HEK293 (cell line): Measurements from ENCODE around the gene FAM24B.

Experiments
- IKZF3 ChIP-seq: fragments of 450-650 bp; IDR thresholded peaks from 2 replicates; pipeline ENCODE4 v1.5.0; 2018; ENCODE audit warnings: missing biosample characterization, mild to moderate bottlenecking, missing genetic modification characterization, moderate library complexity
- ZNF248 ChIP-seq: fragments of 450-650 bp; formaldehyde crosslinking; IDR thresholded peaks from 2 replicates; pipeline ENCODE4 v1.5.1; 2017; ENCODE audit warnings: missing biosample characterization, missing genetic modification characterization
- ZNF324 ChIP-seq: fragments of 450-650 bp; formaldehyde crosslinking; IDR thresholded peaks from 2 replicates; pipeline ENCODE4 v1.5.1; 2016; ENCODE audit warnings: missing biosample characterization, missing genetic modification characterization
- ZNF660 ChIP-seq: fragments of 450-650 bp; IDR thresholded peaks from 2 replicates; pipeline ENCODE4 v1.5.1; 2018; ENCODE audit warnings: missing biosample characterization, mild to moderate bottlenecking, missing genetic modification characterization
- TF ChIP-seq, protein P1 (sequence below): fragments of 450-650 bp; IDR thresholded peaks from 2 replicates; pipeline ENCODE4 v1.5.1; 2018; ENCODE audit warnings: missing biosample characterization, missing genetic modification characterization
- TF ChIP-seq, protein P2 (sequence below): fragments of 450-650 bp; formaldehyde crosslinking; IDR thresholded peaks from 2 replicates; pipeline ENCODE4 v1.5.1; 2016; ENCODE audit warnings: missing biosample characterization, missing genetic modification characterization
- TF ChIP-seq, protein P3 (sequence below): fragments of 450-650 bp; formaldehyde crosslinking; IDR thresholded peaks from 2 replicates; pipeline ENCODE4 v1.5.1; 2016; ENCODE audit warnings: missing biosample characterization, missing genetic modification characterization
- TF ChIP-seq, protein P4 (sequence below): fragments of 450-650 bp; formaldehyde crosslinking; IDR thresholded peaks from 2 replicates; pipeline ENCODE4 v1.5.0; 2017; ENCODE audit warnings: missing biosample characterization, missing genetic modification characterization, borderline replicate concordance

DNA sequence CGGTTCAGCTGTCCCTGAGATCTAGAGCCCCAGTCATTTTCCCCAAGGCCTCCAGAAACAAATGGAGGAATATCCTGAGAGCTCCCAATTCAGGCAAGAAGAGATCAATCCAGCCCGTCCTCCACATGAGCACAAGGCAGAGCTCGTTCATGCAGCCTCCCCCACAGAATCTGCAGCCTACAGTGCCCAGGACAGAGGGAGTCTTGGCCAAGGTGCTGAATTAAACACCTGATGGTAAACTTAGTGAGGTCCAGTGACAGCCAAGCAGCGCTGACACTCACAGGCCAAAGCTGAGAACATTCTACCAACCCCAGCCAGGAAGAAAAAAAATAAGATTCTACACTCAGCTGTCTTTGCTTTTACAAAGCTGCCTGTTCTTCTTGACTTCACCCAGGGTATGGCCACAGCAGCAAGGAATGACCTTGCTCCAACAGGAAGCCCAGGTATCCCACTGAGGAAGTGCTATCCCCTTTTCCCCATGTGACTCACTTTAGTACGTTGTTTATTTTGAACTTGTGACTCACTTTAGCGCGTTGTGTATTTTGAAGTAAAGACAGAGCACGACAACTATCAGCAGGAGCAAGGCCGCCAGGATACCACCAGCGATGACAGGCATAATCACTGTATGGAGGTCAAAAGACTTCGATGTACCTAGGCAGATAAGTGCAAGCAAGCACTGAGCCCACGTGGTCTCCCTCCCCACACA is 29.3 kb downstream of the FAM24B start:
- no peak for TF ChIP-seq ZNF248 (tag by site-specific recombination)
- TF ChIP-seq, protein P1, sequence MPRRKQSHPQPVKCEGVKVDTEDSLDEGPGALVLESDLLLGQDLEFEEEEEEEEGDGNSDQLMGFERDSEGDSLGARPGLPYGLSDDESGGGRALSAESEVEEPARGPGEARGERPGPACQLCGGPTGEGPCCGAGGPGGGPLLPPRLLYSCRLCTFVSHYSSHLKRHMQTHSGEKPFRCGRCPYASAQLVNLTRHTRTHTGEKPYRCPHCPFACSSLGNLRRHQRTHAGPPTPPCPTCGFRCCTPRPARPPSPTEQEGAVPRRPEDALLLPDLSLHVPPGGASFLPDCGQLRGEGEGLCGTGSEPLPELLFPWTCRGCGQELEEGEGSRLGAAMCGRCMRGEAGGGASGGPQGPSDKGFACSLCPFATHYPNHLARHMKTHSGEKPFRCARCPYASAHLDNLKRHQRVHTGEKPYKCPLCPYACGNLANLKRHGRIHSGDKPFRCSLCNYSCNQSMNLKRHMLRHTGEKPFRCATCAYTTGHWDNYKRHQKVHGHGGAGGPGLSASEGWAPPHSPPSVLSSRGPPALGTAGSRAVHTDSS: no peak
- TF ChIP-seq IKZF3 (tag by site-specific recombination): no peak
- TF ChIP-seq, protein P2, sequence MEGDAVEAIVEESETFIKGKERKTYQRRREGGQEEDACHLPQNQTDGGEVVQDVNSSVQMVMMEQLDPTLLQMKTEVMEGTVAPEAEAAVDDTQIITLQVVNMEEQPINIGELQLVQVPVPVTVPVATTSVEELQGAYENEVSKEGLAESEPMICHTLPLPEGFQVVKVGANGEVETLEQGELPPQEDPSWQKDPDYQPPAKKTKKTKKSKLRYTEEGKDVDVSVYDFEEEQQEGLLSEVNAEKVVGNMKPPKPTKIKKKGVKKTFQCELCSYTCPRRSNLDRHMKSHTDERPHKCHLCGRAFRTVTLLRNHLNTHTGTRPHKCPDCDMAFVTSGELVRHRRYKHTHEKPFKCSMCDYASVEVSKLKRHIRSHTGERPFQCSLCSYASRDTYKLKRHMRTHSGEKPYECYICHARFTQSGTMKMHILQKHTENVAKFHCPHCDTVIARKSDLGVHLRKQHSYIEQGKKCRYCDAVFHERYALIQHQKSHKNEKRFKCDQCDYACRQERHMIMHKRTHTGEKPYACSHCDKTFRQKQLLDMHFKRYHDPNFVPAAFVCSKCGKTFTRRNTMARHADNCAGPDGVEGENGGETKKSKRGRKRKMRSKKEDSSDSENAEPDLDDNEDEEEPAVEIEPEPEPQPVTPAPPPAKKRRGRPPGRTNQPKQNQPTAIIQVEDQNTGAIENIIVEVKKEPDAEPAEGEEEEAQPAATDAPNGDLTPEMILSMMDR (tag by site-specific recombination): no peak
- TF ChIP-seq ZNF324: no peak
- TF ChIP-seq, protein P3, sequence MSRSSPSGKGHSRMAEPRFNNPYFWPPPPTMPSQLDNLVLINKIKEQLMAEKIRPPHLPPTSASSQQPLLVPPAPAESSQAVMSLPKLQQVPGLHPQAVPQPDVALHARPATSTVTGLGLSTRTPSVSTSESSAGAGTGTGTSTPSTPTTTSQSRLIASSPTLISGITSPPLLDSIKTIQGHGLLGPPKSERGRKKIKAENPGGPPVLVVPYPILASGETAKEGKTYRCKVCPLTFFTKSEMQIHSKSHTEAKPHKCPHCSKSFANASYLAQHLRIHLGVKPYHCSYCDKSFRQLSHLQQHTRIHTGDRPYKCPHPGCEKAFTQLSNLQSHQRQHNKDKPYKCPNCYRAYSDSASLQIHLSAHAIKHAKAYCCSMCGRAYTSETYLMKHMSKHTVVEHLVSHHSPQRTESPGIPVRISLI (tag by site-specific recombination): no peak
- TF ChIP-seq, protein P4, sequence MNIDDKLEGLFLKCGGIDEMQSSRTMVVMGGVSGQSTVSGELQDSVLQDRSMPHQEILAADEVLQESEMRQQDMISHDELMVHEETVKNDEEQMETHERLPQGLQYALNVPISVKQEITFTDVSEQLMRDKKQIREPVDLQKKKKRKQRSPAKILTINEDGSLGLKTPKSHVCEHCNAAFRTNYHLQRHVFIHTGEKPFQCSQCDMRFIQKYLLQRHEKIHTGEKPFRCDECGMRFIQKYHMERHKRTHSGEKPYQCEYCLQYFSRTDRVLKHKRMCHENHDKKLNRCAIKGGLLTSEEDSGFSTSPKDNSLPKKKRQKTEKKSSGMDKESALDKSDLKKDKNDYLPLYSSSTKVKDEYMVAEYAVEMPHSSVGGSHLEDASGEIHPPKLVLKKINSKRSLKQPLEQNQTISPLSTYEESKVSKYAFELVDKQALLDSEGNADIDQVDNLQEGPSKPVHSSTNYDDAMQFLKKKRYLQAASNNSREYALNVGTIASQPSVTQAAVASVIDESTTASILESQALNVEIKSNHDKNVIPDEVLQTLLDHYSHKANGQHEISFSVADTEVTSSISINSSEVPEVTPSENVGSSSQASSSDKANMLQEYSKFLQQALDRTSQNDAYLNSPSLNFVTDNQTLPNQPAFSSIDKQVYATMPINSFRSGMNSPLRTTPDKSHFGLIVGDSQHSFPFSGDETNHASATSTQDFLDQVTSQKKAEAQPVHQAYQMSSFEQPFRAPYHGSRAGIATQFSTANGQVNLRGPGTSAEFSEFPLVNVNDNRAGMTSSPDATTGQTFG (tag by site-specific recombination): no peak
- no peak for TF ChIP-seq ZNF660 (tag by site-specific recombination)
